ENCODE measurements around the gene WARS2.

- TF ChIP-seq CTCF (conservative IDR thresholded peaks at IDR 0.05; ENCODE audit: low read depth, low read length), result no peak
- no peak for TF ChIP-seq EZH2 (IDR thresholded peaks at IDR 0.05; ENCODE audit: borderline replicate concordance, low read depth, low read length, poor library complexity, severe bottlenecking)
Observed at GRCh38 chr1:118997225-118997624, 143.2 kb downstream of the WARS2 start.
